WTC11 (cell line): ENCODE measurements around the gene RPL6.

Experiments used
- ATF1 ChIP-seq: sonication (generic); formaldehyde crosslinking; IDR thresholded peaks from 2 replicates; pipeline ENCODE4 v1.8.1; 2023; ENCODE audit warnings: mild to moderate bottlenecking, moderate library complexity, missing genetic modification reagents
- E2F5 ChIP-seq: sonication (generic); formaldehyde crosslinking; IDR thresholded peaks from 2 replicates; pipeline ENCODE4 v1.8.1; 2022; ENCODE audit warnings: mild to moderate bottlenecking, moderate library complexity, missing genetic modification reagents
- SP1 ChIP-seq: sonication (generic); formaldehyde crosslinking; conservative IDR thresholded peaks from 2 replicates; pipeline ENCODE4 v1.8.1; 2022; ENCODE audit warnings: missing genetic modification reagents
- ZNF671 ChIP-seq: fragments of 250-450 bp; sonication (Bioruptor Pico); IDR thresholded peaks from 2 replicates; pipeline ENCODE4 v1.8.0; 2021; ENCODE audit warnings: mild to moderate bottlenecking
- TF ChIP-seq, protein P1 (sequence below): sonication (generic); formaldehyde crosslinking; IDR thresholded peaks from 2 replicates; pipeline ENCODE4 v1.8.1; 2023; ENCODE audit warnings: mild to moderate bottlenecking, moderate library complexity, missing genetic modification reagents
- TF ChIP-seq, protein P2 (sequence below): fragments of 200-600 bp; IDR thresholded peaks from 2 replicates; pipeline ENCODE4 v1.8.0; 2022; ENCODE audit warnings: antibody characterized with exemption
- TF ChIP-seq, protein P3 (sequence below): sonication (generic); formaldehyde crosslinking; IDR thresholded peaks from 2 replicates; pipeline ENCODE4 v1.8.0; 2022; ENCODE audit warnings: mild to moderate bottlenecking, missing genetic modification reagents
- TF ChIP-seq, protein P4 (sequence below): sonication (generic); formaldehyde crosslinking; IDR thresholded peaks from 2 replicates; pipeline ENCODE4 v1.8.1; 2023; ENCODE audit warnings: mild to moderate bottlenecking, missing genetic modification reagents, moderate library complexity

DNA sequence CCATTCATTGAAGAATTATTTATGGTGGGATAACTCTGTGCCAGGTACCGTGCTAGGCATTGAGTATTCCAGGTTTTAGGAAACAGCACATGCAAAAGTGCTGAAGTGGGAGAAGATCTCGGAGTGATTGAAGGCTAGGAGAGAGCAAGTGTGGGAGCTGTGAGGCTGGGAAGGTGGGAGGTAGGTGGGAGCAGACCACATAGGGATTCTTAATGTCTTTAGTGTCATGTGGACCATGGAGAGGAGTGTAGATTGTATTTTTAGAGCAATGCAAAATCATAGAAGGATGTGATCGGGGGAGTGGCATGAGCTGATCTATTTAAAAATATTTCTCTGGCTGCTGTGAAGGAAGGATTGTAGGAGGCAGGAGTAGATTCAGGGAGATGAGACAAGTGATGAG lies 14.7 kb upstream of the RPL6 start:
- TF ChIP-seq, protein P1, sequence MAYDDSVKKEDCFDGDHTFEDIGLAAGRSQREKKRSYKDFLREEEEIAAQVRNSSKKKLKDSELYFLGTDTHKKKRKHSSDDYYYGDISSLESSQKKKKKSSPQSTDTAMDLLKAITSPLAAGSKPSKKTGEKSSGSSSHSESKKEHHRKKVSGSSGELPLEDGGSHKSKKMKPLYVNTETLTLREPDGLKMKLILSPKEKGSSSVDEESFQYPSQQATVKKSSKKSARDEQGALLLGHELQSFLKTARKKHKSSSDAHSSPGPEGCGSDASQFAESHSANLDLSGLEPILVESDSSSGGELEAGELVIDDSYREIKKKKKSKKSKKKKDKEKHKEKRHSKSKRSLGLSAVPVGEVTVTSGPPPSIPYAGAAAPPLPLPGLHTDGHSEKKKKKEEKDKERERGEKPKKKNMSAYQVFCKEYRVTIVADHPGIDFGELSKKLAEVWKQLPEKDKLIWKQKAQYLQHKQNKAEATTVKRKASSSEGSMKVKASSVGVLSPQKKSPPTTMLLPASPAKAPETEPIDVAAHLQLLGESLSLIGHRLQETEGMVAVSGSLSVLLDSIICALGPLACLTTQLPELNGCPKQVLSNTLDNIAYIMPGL, result no peak
- no peak for TF ChIP-seq ATF1 (CRISPR knock-in tag)
- TF ChIP-seq, protein P2, sequence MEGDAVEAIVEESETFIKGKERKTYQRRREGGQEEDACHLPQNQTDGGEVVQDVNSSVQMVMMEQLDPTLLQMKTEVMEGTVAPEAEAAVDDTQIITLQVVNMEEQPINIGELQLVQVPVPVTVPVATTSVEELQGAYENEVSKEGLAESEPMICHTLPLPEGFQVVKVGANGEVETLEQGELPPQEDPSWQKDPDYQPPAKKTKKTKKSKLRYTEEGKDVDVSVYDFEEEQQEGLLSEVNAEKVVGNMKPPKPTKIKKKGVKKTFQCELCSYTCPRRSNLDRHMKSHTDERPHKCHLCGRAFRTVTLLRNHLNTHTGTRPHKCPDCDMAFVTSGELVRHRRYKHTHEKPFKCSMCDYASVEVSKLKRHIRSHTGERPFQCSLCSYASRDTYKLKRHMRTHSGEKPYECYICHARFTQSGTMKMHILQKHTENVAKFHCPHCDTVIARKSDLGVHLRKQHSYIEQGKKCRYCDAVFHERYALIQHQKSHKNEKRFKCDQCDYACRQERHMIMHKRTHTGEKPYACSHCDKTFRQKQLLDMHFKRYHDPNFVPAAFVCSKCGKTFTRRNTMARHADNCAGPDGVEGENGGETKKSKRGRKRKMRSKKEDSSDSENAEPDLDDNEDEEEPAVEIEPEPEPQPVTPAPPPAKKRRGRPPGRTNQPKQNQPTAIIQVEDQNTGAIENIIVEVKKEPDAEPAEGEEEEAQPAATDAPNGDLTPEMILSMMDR, result no peak
- TF ChIP-seq, protein P3, sequence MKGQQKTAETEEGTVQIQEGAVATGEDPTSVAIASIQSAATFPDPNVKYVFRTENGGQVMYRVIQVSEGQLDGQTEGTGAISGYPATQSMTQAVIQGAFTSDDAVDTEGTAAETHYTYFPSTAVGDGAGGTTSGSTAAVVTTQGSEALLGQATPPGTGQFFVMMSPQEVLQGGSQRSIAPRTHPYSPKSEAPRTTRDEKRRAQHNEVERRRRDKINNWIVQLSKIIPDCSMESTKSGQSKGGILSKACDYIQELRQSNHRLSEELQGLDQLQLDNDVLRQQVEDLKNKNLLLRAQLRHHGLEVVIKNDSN (CRISPR knock-in tag), result no peak
- TF ChIP-seq, protein P4, sequence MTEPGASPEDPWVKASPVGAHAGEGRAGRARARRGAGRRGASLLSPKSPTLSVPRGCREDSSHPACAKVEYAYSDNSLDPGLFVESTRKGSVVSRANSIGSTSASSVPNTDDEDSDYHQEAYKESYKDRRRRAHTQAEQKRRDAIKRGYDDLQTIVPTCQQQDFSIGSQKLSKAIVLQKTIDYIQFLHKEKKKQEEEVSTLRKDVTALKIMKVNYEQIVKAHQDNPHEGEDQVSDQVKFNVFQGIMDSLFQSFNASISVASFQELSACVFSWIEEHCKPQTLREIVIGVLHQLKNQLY (CRISPR knock-in tag), result no peak
- TF ChIP-seq E2F5 (CRISPR knock-in tag), result no peak
- TF ChIP-seq SP1 (CRISPR knock-in tag), result no peak
- no peak for TF ChIP-seq ZNF671 (CRISPR knock-in tag)
